GM19395 (cell line): Measurements from ENCODE around the gene SPRR5.

Experiments used
- ATAC-seq: cut with Tn5 transposase; IDR thresholded peaks from one replicate; pipeline ENCODE4 v1.9.1; 2021; ENCODE audit warnings: mild to moderate bottlenecking, moderate library complexity; ENCODE audit not compliant: unreplicated experiment

Gene SPRR5

GRCh38 chr1:152946651-152947256 lies at the start of gene SPRR5:
Gene SPRR5, plus strand, starts transcription at chr1:152947206. Its CDS starts 1,349 bp downstream, at chr1:152948555.
- no peak for ATAC-seq

- no peak for ATAC-seq
Observed at GRCh38 chr1:152899027-152899426, 48.0 kb upstream of the SPRR5 start.

GRCh38 chr1:152899883-152900282 lies 47.1 kb upstream of the SPRR5 start:
- ATAC-seq: no peak

- no peak for ATAC-seq
Observed at GRCh38 chr1:152901631-152902030, 45.4 kb upstream of the SPRR5 start.

- no peak for ATAC-seq
Observed at GRCh38 chr1:152902636-152903035, 44.4 kb upstream of the SPRR5 start.

GRCh38 chr1:152904688-152905440 lies 42.1 kb upstream of the SPRR5 start:
- ATAC-seq: no peak

- no peak for ATAC-seq
Observed at GRCh38 chr1:152906023-152906565, 40.9 kb upstream of the SPRR5 start.

- peak; percentile 70 for ATAC-seq
Observed at GRCh38 chr1:152907686-152908601, 39.1 kb upstream of the SPRR5 start, which contains the start of gene IVL. Gene IVL, plus strand, starts transcription at chr1:152908546. Its CDS starts 1,252 bp downstream, at chr1:152909798.

GRCh38 chr1:152909206-152909605 lies 37.8 kb upstream of the SPRR5 start:
- ATAC-seq: no peak

- ATAC-seq: no peak
Observed at GRCh38 chr1:152912471-152912870, 34.5 kb upstream of the SPRR5 start.

- ATAC-seq: no peak
Observed at GRCh38 chr1:152912900-152913299, 34.1 kb upstream of the SPRR5 start.

GRCh38 chr1:152917794-152918193 lies 29.2 kb upstream of the SPRR5 start:
- no peak for ATAC-seq

- ATAC-seq: no peak
Observed at GRCh38 chr1:152919071-152919470, 27.9 kb upstream of the SPRR5 start.

GRCh38 chr1:152924191-152924590 lies 22.8 kb upstream of the SPRR5 start:
- no peak for ATAC-seq

GRCh38 chr1:152926091-152926490 lies 20.9 kb upstream of the SPRR5 start:
- ATAC-seq: no peak

GRCh38 chr1:152928671-152929070 lies 18.3 kb upstream of the SPRR5 start:
- ATAC-seq: no peak

- no peak for ATAC-seq
Observed at GRCh38 chr1:152932170-152932811, 14.7 kb upstream of the SPRR5 start.

- no peak for ATAC-seq
Observed at GRCh38 chr1:152933196-152933595, 13.8 kb upstream of the SPRR5 start.

- ATAC-seq: no peak
Observed at GRCh38 chr1:152940614-152941013, 6.4 kb upstream of the SPRR5 start.

- ATAC-seq: no peak
Observed at GRCh38 chr1:152941037-152941711, 5.8 kb upstream of the SPRR5 start.
